GM23248 (cell line): ENCODE results near the gene OFD1.

Experiments
- EZH2 ChIP-seq: fragments of 200-600 bp; sonication (generic); IDR thresholded peaks from 2 replicates; pipeline ENCODE4 v1.6.1; 2018; ENCODE audit warnings: antibody characterized with exemption, mild to moderate bottlenecking; ENCODE audit not compliant: insufficient read depth, poor library complexity, severe bottlenecking
- EZH2phosphoT487 ChIP-seq: fragments of 200-600 bp; sonication (generic); IDR thresholded peaks from 2 replicates; pipeline ENCODE4 v1.6.1; 2018; ENCODE audit warnings: antibody characterized with exemption, moderate library complexity, mild to moderate bottlenecking, low read depth; ENCODE audit not compliant: insufficient read depth

DNA sequence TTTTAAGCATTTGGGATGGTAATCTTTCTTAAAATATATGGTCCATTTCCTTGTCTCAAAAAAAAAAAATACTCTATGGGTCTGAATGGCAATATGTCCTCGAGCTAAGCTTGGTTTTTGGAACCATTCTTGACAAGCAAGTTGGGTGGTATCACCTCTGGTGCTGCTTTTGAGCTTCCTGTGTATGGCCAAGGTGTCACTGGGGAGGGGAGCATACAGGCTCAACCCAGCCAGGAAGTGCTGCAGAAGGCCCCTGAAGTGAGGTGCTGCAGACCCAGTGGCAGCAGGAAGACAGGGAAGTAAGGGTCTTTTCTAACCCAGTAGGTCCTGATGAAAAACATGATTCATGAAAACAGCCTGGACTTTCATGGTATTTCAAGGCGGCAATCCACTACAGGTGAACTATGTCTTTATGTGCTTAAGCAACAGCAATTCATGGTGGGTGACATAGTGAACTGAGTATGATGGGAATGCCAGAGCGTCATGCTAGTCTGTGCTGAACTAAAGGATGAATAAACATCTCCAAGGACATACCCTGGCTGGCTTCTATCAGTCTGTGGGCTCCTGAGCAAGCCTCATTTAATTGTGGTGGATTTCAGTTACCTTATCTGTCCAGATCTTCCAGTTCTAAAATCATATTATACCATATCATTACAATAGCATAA is 15.2 kb upstream of the OFD1 start:
- TF ChIP-seq EZH2phosphoT487 (no peak), EZH2 (no peak)
